ENCODE measurements around the gene FCER1G.

- no peak for TF ChIP-seq GATA2 (IDR thresholded peaks at IDR 0.05; ENCODE audit: low read depth, low read length)
- no peak for TF ChIP-seq GATA3 (IDR thresholded peaks at IDR 0.05; ENCODE audit: low read depth, low read length)
Measured at GRCh38 chr1:161199506-161200139, 15.5 kb upstream of the FCER1G start.
